GM19238 (cell line): ENCODE measurements around the gene EIF4A3.
A peak's percentile ranks its signal among the peaks of the same experiment; 100 is the strongest.

Source experiments
- DNase-seq: peaks from one replicate; pipeline ENCODE4 v3.0.0; 2011; ENCODE audit warnings: low spot score; ENCODE audit not compliant: insufficient read length

The EIF4A3 gene

GRCh38 chr17:80113033-80113484 lies 33.9 kb downstream of the EIF4A3 start:
- no peak for DNase-seq

DNA sequence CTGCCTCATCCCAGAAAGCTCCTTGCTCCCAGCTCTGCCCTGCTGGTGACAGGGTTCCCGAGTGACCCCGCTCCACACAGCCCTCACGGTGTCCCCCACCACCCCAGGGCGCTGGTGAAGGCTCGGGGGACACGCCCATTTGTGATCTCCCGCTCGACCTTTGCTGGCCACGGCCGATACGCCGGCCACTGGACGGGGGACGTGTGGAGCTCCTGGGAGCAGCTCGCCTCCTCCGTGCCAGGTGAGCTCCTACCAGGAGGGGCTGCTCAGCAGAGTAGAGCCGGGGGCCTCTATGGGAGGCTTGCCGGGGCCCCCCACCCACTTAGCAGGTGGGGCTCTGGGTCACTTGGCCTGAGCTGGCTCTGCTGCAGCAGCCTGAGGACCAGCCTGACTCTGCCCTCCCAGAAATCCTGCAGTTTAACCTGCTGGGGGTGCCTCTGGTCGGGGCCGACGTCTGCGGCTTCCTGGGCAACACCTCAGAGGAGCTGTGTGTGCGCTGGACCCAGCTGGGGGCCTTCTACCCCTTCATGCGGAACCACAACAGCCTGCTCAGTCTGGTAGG lies 34.4 kb downstream of the EIF4A3 start:
- no peak for DNase-seq

DNA sequence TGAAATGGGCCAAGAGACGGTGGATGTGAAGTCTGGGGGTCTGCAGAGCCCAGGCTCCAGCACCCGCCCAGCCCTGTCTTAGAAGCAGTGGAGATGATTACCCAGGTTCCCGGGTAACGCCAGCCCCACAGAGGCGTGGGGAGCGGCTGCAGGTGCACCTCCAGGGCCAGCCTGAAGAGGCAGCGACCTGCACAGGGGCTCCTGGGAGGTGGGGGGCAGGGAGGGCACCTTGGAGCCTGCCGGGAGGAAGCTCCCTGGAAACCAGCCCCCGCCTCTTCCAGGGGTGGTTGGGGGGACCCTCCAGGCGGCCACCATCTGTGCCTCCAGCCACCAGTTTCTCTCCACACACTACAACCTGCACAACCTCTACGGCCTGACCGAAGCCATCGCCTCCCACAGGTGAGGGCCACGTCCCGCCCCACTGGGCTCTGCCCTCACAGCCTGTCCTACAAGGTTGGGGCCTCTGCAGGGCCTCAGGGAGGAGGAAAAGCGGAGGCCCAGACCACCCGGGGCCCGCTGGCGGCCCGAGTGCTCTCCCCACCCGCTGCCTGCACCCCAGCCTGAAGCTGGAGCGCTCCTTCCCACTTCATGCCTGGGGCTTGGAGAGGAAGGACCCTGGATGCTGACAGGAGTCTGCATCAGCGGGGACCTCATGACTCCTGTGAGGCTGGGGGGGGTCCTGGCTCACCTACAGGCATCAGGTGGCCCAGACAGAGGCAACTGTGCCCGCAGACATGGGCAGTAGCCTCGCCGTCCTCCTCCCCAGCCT lies 35.0 kb downstream of the EIF4A3 start:
- no peak for DNase-seq

DNA sequence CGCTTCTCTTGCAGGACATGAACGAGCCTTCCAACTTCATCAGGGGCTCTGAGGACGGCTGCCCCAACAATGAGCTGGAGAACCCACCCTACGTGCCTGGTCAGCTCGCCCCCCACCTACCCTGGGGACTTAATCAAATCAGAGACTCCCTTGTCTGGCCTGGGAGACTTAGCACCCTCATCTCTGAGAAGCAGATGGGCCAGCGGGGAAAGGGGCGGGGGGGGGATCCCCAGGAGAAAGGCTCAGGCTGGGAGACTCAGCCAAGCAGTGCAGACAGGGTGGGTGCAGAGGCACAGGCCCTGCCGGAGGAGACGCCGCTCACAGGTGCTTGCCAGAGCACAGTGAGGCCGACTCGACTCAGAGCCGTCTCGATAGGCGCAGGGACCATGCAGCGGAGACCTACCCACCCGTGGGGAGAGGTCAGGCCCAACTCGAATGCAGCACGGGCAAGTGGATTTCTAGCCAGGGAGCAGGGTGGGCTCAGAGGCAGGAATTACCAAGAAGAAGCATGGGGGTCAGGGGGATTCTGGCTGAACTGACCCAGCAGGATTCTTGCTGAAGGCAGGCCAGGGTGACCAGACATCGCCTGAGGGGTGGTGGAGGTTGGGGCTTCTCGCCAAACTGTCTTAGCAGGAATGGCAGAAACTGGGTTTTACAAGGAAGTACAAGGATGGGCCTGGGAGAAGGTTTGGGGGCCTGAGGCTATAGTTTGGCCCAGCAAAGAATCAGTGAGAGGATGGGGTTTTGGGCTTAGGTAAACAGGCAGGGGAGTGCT lies 35.8 kb downstream of the EIF4A3 start:
- no peak for DNase-seq

DNA sequence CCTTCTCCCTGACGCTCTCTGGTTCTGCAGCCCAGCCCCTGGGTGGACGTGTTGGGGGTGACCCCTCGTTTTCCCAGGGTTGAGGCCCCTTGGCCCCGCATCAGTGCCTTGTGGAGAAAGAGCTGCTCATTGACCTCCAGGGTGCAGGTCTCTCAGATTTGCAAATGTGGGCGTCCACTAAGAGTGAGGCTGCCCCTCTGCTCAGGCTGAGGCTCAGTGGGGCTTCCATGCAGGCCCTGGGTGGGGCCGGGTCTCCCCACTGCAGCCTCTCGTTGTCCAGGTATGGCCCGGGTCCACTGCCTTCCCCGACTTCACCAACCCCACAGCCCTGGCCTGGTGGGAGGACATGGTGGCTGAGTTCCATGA lies 36.5 kb downstream of the EIF4A3 start:
- DNase-seq: no peak

DNA sequence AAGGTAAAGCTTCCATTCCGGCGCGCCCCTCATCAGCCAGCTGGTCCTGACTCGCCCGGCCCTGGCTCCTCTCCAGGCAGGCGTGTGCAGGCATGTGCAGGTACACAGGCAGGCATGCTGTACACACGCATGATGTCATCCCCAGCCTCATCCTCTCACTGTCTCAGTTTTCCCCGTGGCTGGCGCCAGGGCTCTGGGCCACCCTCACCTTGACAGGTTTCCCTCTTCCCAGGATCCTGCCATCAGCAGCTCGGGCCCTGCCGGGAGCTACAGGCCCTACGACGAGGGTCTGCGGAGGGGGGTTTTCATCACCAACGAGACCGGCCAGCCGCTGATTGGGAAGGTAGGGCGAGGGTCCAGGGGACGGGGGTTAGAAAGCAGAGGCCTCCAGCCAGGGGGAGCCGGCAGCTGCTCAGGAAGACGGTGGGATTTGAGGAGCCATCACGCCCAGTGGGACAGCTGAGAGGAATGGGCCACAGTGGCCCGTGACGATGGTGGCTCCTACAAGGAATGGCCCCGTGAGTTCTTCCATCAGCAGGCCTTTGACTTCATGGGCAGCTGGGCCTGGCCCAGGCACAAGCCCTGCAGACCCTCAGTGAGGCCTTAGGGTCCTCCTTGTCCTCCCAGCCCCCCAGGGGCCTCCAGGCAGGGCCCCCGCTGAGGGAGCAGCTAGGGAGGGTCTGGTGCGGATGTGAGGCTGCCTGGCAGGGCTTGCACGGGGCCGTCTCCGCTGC lies 37.0 kb downstream of the EIF4A3 start:
- DNase-seq: no peak

- no peak for DNase-seq
Observed at GRCh38 chr17:80109066-80109660, 37.8 kb downstream of the EIF4A3 start.

DNA sequence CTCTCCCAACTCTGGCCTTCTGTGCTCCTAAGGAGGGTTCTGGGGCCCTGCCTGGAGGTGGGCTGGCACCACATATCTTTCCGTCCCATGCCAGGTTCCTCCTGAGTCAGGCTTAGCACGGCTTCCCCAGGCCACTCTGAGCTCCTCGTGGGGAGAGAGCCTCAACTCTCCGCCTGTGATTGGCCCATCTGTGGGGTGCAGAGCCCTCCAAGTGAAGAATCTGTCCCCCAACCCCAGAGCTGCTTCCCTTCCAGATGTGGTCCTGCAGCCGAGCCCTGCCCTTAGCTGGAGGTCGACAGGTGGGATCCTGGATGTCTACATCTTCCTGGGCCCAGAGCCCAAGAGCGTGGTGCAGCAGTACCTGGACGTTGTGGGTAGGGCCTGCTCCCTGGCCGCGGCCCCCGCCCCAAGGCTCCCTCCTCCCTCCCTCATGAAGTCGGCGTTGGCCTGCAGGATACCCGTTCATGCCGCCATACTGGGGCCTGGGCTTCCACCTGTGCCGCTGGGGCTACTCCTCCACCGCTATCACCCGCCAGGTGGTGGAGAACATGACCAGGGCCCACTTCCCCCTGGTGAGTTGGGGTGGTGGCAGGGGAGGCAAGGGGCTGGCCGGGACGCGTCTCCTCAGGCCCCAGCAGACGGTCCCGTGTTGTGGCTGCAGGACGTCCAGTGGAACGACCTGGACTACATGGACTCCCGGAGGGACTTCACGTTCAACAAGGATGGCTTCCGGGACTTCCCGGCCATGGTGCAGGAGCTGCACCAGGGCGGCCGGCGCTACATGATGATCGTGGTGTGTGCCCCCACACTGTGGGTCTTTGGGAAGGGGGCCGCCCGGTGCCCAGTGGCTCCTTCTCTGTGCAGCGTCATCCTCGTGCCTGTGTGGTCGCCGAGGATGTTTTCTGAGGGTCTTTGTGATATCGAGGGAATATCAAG lies 38.6 kb downstream of the EIF4A3 start:
- no peak for DNase-seq

DNA sequence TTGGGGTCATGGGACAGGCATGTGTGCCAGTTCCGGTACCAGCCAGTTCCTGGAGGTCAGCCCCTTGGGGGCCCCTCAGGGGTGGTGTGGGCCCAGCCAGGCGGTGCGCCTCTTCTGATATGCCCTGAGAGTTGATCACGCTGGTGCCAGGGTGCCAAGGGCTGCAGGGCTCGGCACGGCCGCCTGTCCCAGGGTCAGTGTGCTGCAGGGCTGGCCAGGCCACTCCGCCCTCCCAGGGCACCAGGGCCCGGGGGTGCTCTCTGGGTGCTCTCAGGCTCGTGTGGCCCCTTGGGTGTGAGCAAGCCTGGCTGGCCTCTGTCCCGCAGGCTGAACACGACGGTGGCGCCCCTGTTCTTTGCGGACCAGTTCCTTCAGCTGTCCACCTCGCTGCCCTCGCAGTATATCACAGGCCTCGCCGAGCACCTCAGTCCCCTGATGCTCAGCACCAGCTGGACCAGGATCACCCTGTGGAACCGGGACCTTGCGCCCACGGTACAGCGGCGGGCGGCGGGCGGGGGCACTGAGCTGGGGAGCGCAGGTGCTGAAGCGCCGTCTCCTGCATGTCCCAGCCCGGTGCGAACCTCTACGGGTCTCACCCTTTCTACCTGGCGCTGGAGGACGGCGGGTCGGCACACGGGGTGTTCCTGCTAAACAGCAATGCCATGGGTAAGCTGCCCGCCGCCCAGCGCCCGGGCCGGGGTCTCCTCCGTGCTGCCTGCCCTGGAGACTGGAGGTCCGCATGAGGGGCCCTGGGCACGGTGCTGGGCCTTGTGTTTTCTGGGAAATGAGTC lies 39.5 kb downstream of the EIF4A3 start:
- no peak for DNase-seq

DNA sequence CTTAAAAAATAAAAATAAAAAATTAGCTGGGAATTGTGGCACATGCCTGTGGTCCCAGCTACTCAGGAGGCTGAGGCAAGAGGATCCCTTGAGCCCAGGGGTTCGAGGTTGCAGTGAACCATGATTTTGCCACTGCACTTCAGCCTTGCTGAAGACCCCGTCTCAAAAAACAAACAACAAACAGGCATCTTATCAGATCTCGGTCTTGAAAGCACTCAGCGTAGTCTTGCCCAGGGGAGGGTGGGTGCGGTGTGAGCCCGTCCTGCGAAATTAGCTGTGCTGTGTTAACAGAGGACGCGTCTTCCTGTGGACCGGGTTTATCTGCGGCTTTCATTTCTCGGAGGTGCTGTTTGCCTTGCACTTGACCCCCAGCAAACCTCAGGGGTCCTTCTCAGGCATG lies 40.2 kb downstream of the EIF4A3 start:
- DNase-seq: no peak

- no peak for DNase-seq
Observed at GRCh38 chr17:80106176-80106575, 40.8 kb downstream of the EIF4A3 start.

DNA sequence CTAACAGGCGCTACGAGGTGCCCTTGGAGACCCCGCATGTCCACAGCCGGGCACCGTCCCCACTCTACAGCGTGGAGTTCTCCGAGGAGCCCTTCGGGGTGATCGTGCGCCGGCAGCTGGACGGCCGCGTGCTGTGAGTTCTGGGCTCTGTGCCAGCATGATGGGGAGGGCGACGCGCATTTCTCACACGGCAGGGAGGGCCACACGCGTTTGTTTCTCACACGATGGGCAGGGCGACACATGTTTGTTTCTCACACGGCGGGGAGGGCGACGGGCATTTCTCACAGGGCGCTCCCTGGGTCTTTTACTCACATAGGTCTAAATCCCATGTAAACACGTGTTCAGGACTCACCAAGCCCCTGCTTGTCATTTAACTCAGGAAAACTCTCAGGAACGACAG lies 41.2 kb downstream of the EIF4A3 start:
- no peak for DNase-seq

DNA sequence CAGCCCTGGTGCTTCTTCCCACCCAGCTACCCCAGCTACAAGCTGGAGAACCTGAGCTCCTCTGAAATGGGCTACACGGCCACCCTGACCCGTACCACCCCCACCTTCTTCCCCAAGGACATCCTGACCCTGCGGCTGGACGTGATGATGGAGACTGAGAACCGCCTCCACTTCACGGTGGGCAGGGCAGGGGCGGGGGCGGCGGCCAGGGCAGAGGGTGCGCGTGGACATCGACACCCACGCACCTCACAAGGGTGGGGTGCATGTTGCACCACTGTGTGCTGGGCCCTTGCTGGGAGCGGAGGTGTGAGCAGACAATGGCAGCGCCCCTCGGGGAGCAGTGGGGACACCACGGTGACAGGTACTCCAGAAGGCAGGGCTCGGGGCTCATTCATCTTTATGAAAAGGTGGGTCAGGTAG lies 42.0 kb downstream of the EIF4A3 start:
- DNase-seq: no peak

GRCh38 chr17:80104321-80104955 lies 42.5 kb downstream of the EIF4A3 start:
- DNase-seq: no peak

- DNase-seq: no peak
Observed at GRCh38 chr17:80103449-80104085, 43.4 kb downstream of the EIF4A3 start.

GRCh38 chr17:80102664-80103448 lies 44.1 kb downstream of the EIF4A3 start:
- DNase-seq: no peak

GRCh38 chr17:80101946-80102663 lies 44.8 kb downstream of the EIF4A3 start:
- peak; percentile 39 for DNase-seq
